Measurements from ENCODE around the gene SH2D3C.

DNA sequence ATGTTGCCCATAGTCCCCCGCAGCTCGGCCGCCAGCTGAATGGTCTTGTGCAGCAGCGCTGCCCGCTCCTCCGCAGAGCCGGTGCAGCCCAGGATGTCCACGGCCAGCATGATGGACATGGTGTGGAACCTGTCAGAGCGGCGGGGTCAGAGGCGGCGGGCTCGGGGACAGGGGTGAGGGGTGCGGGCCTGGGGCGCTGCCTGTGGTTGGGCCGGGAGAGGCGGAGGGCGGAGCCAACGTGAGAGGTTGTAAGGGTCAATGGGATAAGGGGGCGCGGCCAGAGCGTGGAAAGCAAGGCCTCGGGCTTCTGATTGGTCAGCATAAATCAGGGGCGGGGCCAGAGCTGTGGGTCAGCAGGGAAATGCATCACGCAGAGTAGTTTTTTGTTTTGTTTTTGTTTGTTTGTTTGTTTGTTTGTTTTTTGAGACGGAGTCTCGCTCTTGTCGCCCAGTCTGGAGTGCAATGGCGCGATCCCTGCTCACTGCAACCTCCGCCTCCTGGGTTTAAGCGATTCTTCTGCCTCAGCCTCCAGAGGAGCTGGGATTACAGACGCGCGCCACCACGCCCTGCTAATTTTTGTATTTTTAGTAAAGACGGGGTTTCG is 36.5 kb downstream of the SH2D3C start:
- TF ChIP-seq, protein P1, sequence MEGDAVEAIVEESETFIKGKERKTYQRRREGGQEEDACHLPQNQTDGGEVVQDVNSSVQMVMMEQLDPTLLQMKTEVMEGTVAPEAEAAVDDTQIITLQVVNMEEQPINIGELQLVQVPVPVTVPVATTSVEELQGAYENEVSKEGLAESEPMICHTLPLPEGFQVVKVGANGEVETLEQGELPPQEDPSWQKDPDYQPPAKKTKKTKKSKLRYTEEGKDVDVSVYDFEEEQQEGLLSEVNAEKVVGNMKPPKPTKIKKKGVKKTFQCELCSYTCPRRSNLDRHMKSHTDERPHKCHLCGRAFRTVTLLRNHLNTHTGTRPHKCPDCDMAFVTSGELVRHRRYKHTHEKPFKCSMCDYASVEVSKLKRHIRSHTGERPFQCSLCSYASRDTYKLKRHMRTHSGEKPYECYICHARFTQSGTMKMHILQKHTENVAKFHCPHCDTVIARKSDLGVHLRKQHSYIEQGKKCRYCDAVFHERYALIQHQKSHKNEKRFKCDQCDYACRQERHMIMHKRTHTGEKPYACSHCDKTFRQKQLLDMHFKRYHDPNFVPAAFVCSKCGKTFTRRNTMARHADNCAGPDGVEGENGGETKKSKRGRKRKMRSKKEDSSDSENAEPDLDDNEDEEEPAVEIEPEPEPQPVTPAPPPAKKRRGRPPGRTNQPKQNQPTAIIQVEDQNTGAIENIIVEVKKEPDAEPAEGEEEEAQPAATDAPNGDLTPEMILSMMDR (conservative IDR thresholded peaks at IDR 0.05): no peak
- no peak for TF ChIP-seq EZH2 (IDR thresholded peaks at IDR 0.05; ENCODE audit: low read depth)
